ENCODE results near the gene PCDHA8.
"Not testable (repeated sequence)": the region's sequence is repeated elsewhere in the genome, so short reads cannot be mapped to it uniquely, and the experiment has no call there.

PCDHA8 gene, protein sequence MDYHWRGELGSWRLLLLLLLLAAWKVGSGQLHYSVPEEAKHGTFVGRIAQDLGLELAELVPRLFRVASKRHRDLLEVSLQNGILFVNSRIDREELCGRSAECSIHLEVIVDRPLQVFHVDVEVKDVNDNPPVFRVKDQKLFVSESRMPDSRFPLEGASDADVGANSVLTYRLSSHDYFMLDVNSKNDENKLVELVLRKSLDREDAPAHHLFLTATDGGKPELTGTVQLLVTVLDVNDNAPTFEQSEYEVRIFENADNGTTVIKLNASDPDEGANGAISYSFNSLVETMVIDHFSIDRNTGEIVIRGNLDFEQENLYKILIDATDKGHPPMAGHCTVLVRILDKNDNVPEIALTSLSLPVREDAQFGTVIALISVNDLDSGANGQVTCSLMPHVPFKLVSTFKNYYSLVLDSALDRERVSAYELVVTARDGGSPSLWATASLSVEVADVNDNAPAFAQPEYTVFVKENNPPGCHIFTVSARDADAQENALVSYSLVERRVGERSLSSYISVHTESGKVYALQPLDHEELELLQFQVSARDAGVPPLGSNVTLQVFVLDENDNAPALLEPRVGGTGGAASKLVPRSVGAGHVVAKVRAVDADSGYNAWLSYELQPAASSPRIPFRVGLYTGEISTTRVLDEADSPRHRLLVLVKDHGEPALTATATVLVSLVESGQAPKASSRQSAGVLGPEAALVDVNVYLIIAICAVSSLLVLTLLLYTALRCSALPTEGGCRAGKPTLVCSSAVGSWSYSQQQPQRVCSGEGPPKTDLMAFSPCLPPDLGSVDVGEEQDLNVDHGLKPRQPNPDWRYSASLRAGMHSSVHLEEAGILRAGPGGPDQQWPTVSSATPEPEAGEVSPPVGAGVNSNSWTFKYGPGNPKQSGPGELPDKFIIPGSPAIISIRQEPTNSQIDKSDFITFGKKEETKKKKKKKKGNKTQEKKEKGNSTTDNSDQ

DNA sequence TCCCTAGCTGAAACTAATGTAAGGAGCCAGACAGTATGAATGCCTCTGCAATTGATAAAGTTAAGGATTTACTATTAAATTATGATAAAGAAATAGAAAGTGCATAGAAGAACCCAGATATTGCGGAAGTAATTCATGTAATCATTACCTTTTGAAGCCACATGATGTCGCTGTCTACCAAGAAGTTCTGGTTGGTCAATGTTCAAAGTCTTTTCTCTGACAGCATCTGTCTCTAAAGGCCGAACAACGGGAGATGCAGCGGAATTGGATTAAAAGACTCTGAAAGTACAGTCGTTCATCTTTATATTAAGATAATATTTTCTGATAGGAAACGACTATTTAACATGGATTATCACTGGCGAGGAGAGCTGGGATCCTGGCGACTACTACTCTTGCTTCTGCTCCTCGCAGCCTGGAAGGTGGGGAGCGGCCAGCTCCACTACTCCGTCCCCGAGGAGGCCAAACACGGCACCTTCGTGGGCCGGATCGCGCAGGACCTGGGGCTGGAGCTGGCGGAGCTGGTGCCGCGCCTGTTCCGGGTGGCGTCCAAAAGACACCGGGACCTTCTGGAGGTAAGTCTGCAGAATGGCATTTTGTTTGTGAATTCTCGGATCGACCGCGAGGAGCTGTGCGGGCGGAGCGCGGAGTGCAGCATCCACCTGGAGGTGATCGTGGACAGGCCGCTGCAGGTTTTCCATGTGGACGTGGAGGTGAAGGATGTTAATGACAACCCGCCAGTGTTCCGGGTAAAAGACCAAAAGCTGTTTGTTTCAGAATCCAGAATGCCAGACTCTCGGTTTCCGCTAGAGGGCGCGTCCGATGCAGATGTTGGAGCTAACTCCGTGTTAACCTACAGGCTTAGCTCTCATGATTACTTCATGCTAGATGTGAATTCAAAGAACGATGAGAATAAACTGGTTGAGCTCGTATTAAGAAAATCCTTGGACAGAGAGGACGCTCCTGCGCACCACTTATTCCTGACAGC is at the start of gene PCDHA8:
Gene PCDHA8 (plus strand): TSS at position 210 of the 985 bp plus-strand sequence. CDS start 135 bp downstream, at position 345.
- no peak for DNase-seq (ENCODE audit: low read depth in 2 of 2, low spot score in 1 of 2)

DNA sequence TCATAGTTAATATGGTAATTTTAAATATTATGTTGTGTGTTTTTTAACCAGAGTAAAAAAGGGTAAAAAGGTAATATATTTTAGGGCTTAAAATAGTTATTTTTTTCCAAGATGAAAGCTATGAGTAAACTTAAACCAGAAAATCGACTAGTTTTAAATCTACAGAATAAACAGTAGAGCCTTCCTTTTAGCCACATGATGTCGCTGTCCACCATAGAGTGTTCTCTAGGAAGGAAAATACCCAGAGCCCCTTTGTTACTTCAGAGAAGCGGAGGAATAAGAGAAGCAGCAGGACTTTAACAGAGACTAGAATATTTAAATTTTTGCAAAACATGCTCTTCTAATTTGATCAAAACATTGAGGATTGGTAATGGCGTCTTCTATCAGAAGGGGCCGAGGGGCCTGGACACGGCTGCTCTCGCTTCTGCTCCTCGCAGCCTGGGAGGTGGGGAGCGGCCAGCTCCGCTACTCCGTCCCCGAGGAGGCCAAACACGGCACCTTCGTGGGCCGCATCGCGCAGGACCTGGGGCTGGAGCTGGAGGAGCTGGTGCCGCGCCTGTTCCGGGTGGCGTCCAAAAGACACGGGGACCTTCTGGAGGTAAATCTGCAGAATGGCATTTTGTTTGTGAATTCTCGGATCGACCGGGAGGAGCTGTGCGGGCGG is 46.3 kb upstream of the PCDHA8 start, which contains the start of gene PCDHA2:
Gene PCDHA2 (plus strand): TSS at position 258 of the 664 bp plus-strand sequence.
- DNase-seq (ENCODE audit: low read depth in 2 of 2, low spot score in 1 of 2) = no peak

DNA sequence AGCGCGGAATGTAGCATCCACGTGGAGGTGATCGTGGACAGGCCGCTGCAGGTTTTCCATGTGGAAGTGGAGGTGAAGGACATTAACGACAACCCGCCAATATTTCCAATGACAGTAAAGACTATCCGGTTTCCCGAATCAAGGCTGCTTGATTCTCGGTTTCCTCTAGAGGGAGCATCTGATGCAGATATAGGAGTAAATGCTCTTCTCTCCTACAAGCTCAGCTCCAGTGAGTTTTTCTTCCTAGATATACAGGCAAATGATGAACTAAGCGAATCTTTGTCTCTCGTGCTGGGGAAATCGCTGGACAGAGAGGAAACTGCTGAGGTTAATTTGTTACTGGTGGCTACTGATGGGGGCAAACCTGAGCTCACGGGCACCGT is 45.7 kb upstream of the PCDHA8 start:
- no peak for DNase-seq (ENCODE audit: low read depth in 2 of 2, low spot score in 1 of 2)

- not testable (repeated sequence) for DNase-seq (ENCODE audit: low read depth in 2 of 2, low spot score in 1 of 2)
Observed at GRCh38 chr5:140796072-140796717, 44.8 kb upstream of the PCDHA8 start.

GRCh38 chr5:140796718-140797095 is 44.3 kb upstream of the PCDHA8 start:
- DNase-seq (ENCODE audit: low read depth in 2 of 2, low spot score in 1 of 2) = no peak

DNA sequence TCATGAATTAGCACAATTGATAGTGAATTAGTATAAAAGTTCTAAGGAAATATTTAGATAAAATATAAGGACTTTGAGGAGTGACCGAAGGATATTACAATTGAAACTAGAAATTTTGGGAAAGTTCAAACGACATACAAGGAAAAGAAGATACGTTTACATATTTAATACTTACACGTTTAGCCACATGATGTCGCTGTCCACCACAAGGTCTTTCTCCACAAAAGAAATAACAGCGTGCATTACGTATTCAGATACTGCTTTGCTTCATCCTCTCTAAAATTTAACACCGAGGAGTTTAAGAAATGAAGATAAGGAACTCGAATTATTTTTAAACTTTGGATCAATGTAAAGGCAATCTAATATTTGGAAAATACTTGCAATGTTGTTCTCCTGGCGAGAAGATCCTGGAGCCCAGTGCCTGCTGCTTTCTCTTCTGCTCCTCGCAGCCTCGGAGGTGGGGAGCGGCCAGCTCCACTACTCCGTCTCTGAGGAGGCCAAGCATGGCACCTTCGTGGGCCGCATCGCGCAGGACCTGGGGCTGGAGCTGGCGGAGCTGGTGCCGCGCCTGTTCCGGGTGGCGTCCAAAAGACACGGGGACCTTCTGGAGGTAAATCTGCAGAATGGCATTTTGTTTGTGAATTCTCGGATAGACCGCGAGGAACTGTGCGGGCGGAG is 40.0 kb upstream of the PCDHA8 start, which contains the start of gene PCDHA3:
Gene PCDHA3 (plus strand): TSS at position 242 of the 678 bp plus-strand sequence.
- no peak for DNase-seq (ENCODE audit: low read depth in 2 of 2, low spot score in 1 of 2)

DNA sequence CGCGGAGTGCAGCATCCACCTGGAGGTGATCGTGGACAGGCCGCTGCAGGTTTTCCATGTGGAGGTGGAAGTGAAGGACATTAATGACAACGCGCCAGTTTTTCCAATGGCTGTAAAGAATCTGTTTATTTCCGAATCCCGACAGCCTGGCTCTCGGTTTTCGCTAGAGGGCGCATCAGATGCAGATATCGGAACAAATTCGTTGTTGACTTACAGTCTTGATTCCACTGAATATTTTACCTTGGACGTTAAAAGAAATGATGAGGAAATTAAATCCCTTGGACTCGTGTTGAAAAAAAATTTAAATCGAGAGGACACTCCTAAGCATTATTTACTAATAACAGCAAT is 39.5 kb upstream of the PCDHA8 start:
- DNase-seq (ENCODE audit: low read depth in 2 of 2, low spot score in 1 of 2) = no peak

DNA sequence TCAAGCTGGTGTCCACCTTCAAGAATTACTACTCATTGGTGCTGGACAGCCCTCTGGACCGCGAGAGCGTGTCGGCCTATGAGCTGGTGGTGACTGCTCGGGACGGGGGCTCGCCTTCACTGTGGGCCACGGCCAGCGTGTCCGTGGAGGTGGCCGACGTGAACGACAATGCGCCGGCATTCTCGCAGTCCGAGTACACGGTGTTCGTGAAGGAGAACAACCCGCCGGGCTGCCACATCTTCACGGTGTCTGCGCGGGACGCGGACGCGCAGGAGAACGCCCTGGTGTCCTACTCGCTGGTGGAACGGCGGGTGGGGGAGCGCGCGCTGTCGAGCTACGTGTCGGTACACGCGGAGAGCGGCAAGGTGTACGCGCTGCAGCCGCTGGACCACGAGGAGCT is 38.6 kb upstream of the PCDHA8 start:
- not testable (repeated sequence) for DNase-seq (ENCODE audit: low read depth in 2 of 2, low spot score in 1 of 2)

- no peak for DNase-seq (ENCODE audit: low read depth in 2 of 2, low spot score in 1 of 2)
Observed at GRCh38 chr5:140802781-140803271, 38.2 kb upstream of the PCDHA8 start.

DNA sequence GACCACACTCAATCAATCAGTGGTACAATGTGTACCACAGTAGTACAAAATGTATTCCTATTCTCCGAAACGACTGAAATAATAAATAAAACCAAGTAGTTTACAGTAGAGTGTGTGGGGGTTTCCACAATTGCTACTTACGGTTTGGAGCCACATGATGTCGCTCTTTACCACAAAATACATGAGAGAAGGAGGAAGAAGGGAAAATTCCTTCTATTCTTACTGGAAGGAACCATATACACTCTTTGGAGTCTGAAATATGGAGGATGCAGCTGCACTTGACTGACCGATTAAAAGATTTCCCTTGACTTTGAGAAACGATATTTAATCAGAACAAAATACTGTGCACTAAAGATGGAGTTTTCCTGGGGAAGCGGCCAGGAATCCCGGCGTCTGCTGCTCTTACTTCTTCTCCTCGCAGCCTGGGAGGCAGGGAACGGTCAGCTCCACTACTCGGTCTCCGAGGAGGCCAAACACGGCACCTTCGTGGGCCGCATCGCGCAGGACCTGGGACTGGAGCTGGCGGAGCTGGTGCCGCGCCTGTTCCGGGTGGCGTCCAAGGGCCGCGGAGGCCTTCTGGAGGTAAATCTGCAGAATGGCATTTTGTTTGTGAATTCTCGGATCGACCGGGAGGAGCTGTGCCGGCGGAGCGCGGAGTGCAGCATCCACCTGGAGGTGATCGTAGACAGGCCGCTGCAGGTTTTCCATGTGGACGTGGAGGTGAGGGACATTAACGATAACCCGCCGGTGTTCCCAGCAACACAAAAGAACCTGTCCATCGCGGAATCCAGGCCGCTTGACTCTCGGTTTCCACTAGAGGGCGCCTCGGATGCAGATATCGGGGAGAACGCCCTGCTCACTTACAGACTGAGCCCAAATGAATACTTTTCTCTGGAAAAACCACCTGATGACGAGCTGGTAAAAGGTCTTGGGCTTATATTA is 33.9 kb upstream of the PCDHA8 start, which contains the start of gene PCDHA4:
Gene PCDHA4 (plus strand): TSS at position 235 of the 942 bp plus-strand sequence.
- DNase-seq (ENCODE audit: low read depth in 2 of 2, low spot score in 1 of 2) = no peak

GRCh38 chr5:140808241-140808888 is 32.6 kb upstream of the PCDHA8 start:
- DNase-seq (ENCODE audit: low read depth in 2 of 2, low spot score in 1 of 2) = not testable (repeated sequence)

- DNase-seq (ENCODE audit: low read depth in 2 of 2, low spot score in 1 of 2) = no peak
Observed at GRCh38 chr5:140808889-140809291, 32.1 kb upstream of the PCDHA8 start.

DNA sequence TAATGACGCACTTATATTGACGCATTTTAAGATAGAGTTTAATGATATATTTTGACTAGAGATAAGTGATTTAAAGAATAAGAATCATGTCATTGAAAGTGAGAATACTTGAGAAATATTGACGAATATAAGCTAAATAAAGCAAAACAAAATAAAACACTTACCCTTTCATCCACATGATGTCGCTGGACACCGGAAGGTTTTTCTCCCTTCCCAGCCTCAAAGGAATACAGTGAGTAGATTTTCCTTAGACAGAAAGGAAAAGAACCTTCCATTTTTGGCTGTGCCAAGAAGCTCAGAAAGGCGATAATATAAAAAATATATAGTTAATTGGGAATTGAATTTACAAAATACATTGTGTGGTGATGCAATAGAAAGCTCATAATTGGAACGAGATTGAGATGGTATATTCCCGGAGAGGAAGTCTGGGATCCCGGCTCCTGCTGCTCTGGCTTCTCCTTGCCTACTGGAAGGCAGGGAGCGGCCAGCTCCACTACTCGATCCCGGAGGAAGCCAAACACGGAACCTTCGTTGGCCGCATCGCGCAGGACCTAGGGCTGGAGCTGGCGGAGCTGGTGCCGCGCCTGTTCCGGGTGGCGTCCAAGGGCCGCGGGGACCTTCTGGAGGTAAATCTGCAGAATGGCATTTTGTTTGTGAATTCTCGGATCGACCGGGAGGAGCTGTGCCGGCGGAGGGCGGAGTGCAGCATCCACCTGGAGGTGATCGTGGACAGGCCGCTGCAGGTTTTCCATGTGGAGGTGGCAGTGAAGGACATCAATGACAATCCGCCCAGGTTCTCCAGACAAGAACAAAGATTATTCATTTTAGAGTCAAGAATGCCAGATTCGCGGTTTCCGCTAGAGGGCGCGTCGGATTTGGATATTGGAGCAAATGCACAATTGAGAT is 19.4 kb upstream of the PCDHA8 start, which contains the start of gene PCDHA5:
Gene PCDHA5 (plus strand): TSS at position 239 of the 906 bp plus-strand sequence.
- no peak for DNase-seq (ENCODE audit: low read depth in 2 of 2, low spot score in 1 of 2)

DNA sequence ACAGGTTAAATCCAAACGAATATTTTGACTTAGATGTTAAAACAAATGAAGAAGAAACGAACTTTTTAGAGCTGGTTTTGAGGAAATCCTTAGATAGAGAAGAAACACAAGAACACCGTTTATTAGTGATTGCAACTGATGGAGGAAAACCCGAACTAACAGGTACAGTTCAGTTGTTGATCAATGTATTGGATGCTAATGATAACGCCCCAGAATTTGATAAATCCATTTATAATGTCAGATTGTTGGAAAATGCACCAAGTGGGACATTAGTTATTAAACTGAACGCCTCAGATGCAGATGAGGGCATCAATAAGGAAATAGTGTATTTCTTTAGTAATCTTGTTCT is 18.7 kb upstream of the PCDHA8 start:
- no peak for DNase-seq (ENCODE audit: low read depth in 2 of 2, low spot score in 1 of 2)

- not testable (repeated sequence) for DNase-seq (ENCODE audit: low read depth in 2 of 2, low spot score in 1 of 2)
Observed at GRCh38 chr5:140822969-140823368, 18.0 kb upstream of the PCDHA8 start.

GRCh38 chr5:140823475-140823874 is 17.5 kb upstream of the PCDHA8 start:
- DNase-seq (ENCODE audit: low read depth in 2 of 2, low spot score in 1 of 2) = no peak
